ENCODE data around the gene RAB11FIP4. TPM values are rescaled to one million over a fixed set of nuclear protein-coding genes. Genes with fewer than 3 reads are reported as not detected.

RAB11FIP4 gene
- total RNA-seq, 3 donors from 2014 or later = 1.9 to 18.7 (median 11.8) TPM

GRCh38 chr17:31456814-31457213 is 65.3 kb downstream of the RAB11FIP4 start:
- H3K4me1 ChIP-seq = no peaks in the 10 kb centered on the region

GRCh38 chr17:31457391-31458234 is 66.1 kb downstream of the RAB11FIP4 start:
- Histone ChIP-seq H3K4me1 (no peaks in the 10 kb centered on the region), H3K27ac (no peak overlapping the region), H3K9me3 (no peaks in the 10 kb centered on the region), H3K4me3 (no peak overlapping the region), H3K27me3 (no peaks in the 10 kb centered on the region), H3K36me3 (no peaks in the 10 kb centered on the region)
- no peak for TF ChIP-seq CTCF (IDR thresholded peaks at IDR 0.05)
- no peak for TF ChIP-seq POLR2AphosphoS5 (IDR thresholded peaks at IDR 0.05)
- no peak for TF ChIP-seq POLR2A (IDR thresholded peaks at IDR 0.05)
- no peak for DNase-seq (ENCODE audit: low spot score in 2 of 2)
- intact Hi-C loops (cut with DNase I; ENCODE audit: low total_unique reads) = no loop called here

More at GRCh38 chr17:31456814-31457213, 65.3 kb downstream of the RAB11FIP4 start:
- H3K36me3 ChIP-seq = no peaks in the 10 kb centered on the region
- TF ChIP-seq CTCF (IDR thresholded peaks at IDR 0.05) (no peak), POLR2A (IDR thresholded peaks at IDR 0.05) (no peak), POLR2AphosphoS5 (IDR thresholded peaks at IDR 0.05) (no peak)
- H3K27me3 ChIP-seq = no peaks in the 10 kb centered on the region
- intact Hi-C loops (cut with DNase I; ENCODE audit: low total_unique reads) = no loop called here
- H3K9me3 ChIP-seq = no peaks in the 10 kb centered on the region
- no peak overlapping the region for H3K27ac ChIP-seq
- DNase-seq (ENCODE audit: low spot score in 2 of 2) = no peak
- no peak overlapping the region for H3K4me3 ChIP-seq

GRCh38 chr17:31458829-31459228 is 67.4 kb downstream of the RAB11FIP4 start:
- no peak for TF ChIP-seq POLR2A (IDR thresholded peaks at IDR 0.05)
- TF ChIP-seq CTCF (IDR thresholded peaks at IDR 0.05) = no peak
- no peak for TF ChIP-seq POLR2AphosphoS5 (IDR thresholded peaks at IDR 0.05)
- intact Hi-C loops (cut with DNase I; ENCODE audit: low total_unique reads) = no loop called here

GRCh38 chr17:31459716-31460115 is 68.2 kb downstream of the RAB11FIP4 start:
- Histone ChIP-seq H3K4me3 (no peak overlapping the region), H3K4me1 (no peaks in the 10 kb centered on the region), H3K9me3 (no peaks in the 10 kb centered on the region), H3K27ac (no peak overlapping the region), H3K27me3 (no peaks in the 10 kb centered on the region), H3K36me3 (no peaks in the 10 kb centered on the region)
- DNase-seq (ENCODE audit: low spot score in 2 of 2) = no peak
- TF ChIP-seq POLR2AphosphoS5 (IDR thresholded peaks at IDR 0.05) (no peak), POLR2A (IDR thresholded peaks at IDR 0.05) (no peak), CTCF (IDR thresholded peaks at IDR 0.05) (no peak)
- intact Hi-C loops (cut with DNase I; ENCODE audit: low total_unique reads) = no loop called here

More at GRCh38 chr17:31458829-31459228, 67.4 kb downstream of the RAB11FIP4 start:
- H3K36me3 ChIP-seq = no peaks in the 10 kb centered on the region
- H3K9me3 ChIP-seq = no peaks in the 10 kb centered on the region
- no peak overlapping the region for H3K4me3 ChIP-seq
- no peak for DNase-seq (ENCODE audit: low spot score in 2 of 2)
- no peaks in the 10 kb centered on the region for H3K4me1 ChIP-seq
- H3K27me3 ChIP-seq = no peaks in the 10 kb centered on the region
- no peak overlapping the region for H3K27ac ChIP-seq

- intact Hi-C loops (cut with DNase I; ENCODE audit: low total_unique reads) = no loop called here
- no peak for TF ChIP-seq POLR2AphosphoS5 (IDR thresholded peaks at IDR 0.05)
- TF ChIP-seq CTCF (IDR thresholded peaks at IDR 0.05) = no peak
- no peak for TF ChIP-seq POLR2A (IDR thresholded peaks at IDR 0.05)
- Histone ChIP-seq H3K4me1 (no peaks in the 10 kb centered on the region), H3K4me3 (no peak overlapping the region), H3K27me3 (no peaks in the 10 kb centered on the region), H3K27ac (no peak overlapping the region), H3K9me3 (no peaks in the 10 kb centered on the region), H3K36me3 (no peaks in the 10 kb centered on the region)
- no peak for DNase-seq (ENCODE audit: low spot score in 2 of 2)
Measured at GRCh38 chr17:31460226-31460721, 68.8 kb downstream of the RAB11FIP4 start.

All from breast epithelium (tissue), 4 donors.